PC-9 (cell line): Measurements from ENCODE around the gene GATC. TPM values are rescaled to one million over a fixed set of nuclear protein-coding genes. Genes with fewer than 3 reads are reported as not detected.
"Not testable (repeated sequence)": the region's sequence is repeated elsewhere in the genome, so short reads cannot be mapped to it uniquely, and the experiment has no call there.

Source experiments
- BruUV-seq: library from RNA; stranded (reverse); fragments of 400-500 nt; replicated peaks from 2 replicates; lab custom pipeline; 2021; lab: Mats Ljungman, UMichigan
- CTCF ChIA-PET: fragments of 300-600 bp; sonication (Branson Sonifier 250); formaldehyde crosslinking; loops from one replicate; lab custom pipeline; 2022; ENCODE audit warnings: antibody characterized with exemption; lab: Charles Lee
- POLR2A ChIA-PET: fragments of 300-600 bp; sonication (Branson Sonifier 250); formaldehyde crosslinking; loops from one replicate; lab custom pipeline; 2022; ENCODE audit warnings: antibody characterized with exemption; ENCODE audit not compliant: unreplicated experiment; lab: Charles Lee
- DNase-seq, 2 experiments: peaks; one replicate each; pipeline versions ENCODE4 v3.0.0 to v3.0.0-alpha.2; 2015 to 2022; ENCODE audit warnings: mixed read lengths in 1 of 2
- H2AFZ ChIP-seq: fragments of 200-600 bp; sonication (generic); 2 replicates; pipeline ENCODE4 v1.8.1; 2017; ENCODE audit warnings: antibody characterized with exemption
- H3F3A ChIP-seq: fragments of 200-600 bp; sonication (generic); 2 replicates; pipeline ENCODE4 v1.8.1; 2017; ENCODE audit warnings: antibody characterized with exemption, mild to moderate bottlenecking, low read depth; ENCODE audit not compliant: insufficient read depth
- H3K27ac ChIP-seq: fragments of 200-600 bp; sonication (generic); 2 replicates; pipeline ENCODE4 v1.6.1; 2016; ENCODE audit warnings: mixed run types
- H3K27me3 ChIP-seq: fragments of 200-600 bp; sonication (generic); 2 replicates; pipeline ENCODE4 v1.6.1; 2016; ENCODE audit warnings: low read depth, mixed run types; ENCODE audit not compliant: insufficient read depth
- H3K36me3 ChIP-seq: fragments of 200-600 bp; sonication (generic); 2 replicates; pipeline ENCODE4 v1.6.1; 2016; ENCODE audit warnings: low read depth, mixed run types
- H3K4me1 ChIP-seq: fragments of 200-600 bp; sonication (generic); replicated peaks from 2 replicates; pipeline ENCODE4 v1.6.1; 2016; ENCODE audit warnings: mixed run types; ENCODE audit not compliant: insufficient read depth
- H3K4me2 ChIP-seq: fragments of 200-600 bp; sonication (generic); 2 replicates; pipeline ENCODE4 v1.6.1; 2017; ENCODE audit warnings: mixed run types
- H3K4me3 ChIP-seq: fragments of 200-600 bp; sonication (generic); 2 replicates; pipeline ENCODE4 v1.6.1; 2016; ENCODE audit warnings: mixed run types
- H3K79me2 ChIP-seq: fragments of 200-600 bp; sonication (generic); 2 replicates; pipeline ENCODE4 v1.6.1; 2017; ENCODE audit warnings: low read depth, mixed run types
- H3K9me2 ChIP-seq: fragments of 200-600 bp; sonication (generic); 2 replicates; pipeline ENCODE4 v1.8.1; 2017; ENCODE audit warnings: mild to moderate bottlenecking; ENCODE audit not compliant: insufficient read depth
- H3K9me3 ChIP-seq: fragments of 200-600 bp; sonication (generic); 2 replicates; pipeline ENCODE4 v1.8.1; 2016; ENCODE audit warnings: low read depth; ENCODE audit not compliant: insufficient read depth
- H4K20me1 ChIP-seq: fragments of 200-600 bp; sonication (generic); 2 replicates; pipeline ENCODE4 v1.8.1; 2017; ENCODE audit not compliant: insufficient read depth
- CTCF ChIP-seq: fragments of 200-600 bp; sonication (generic); conservative IDR thresholded peaks from 2 replicates; pipeline ENCODE4 v1.6.1; 2017; ENCODE audit warnings: mixed run types, antibody characterized with exemption, mild to moderate bottlenecking, moderate library complexity
- EZH2 ChIP-seq: fragments of 200-600 bp; sonication (generic); IDR thresholded peaks from 2 replicates; pipeline ENCODE4 v1.8.0; 2017; ENCODE audit warnings: antibody characterized with exemption, low read depth
- intact Hi-C: fragments of 100-400 bp; cut with micrococcal nuclease; formaldehyde crosslinking; loops from one replicate; pipeline ENCODE4 v1.10.0; 2022; ENCODE audit not compliant: unreplicated experiment
- total RNA-seq: library from RNA; stranded (reverse); gene quantifications from 2 replicates; pipeline ENCODE4 v1.2.3, GENCODE V29; 2021

Gene GATC
- total RNA-seq, 1 experiment from 2014 or later = 24.3 TPM

- H3K79me2 ChIP-seq = peaks cover 75% of the 10 kb centered on the region
- POLR2A ChIA-PET = no interaction called here
- intact Hi-C loops = loop anchor here (2.0 kb wide), 1 partner anchor 219 kb away; no protein-coding TSS in a partner anchor
- no peak for DNase-seq
- H2AFZ ChIP-seq = no peak overlapping the region
- CTCF ChIA-PET = interaction anchor here (0.7 to 1.1 kb wide), 2 partner anchors 41 to 255 kb away, joined by 5 to 10 read pairs; no protein-coding TSS in a partner anchor
- no peak for TF ChIP-seq EZH2
- TF ChIP-seq CTCF = no peak
- no TSS peak for BruUV-seq
- H3K27ac ChIP-seq = no peak overlapping the region
- 0 out of 2 replicates have a peak, but pooled peaks cover 3% of the 10 kb centered on the region for H4K20me1 ChIP-seq
- peaks cover 22% of the 10 kb centered on the region; the same call in 1 of the 2 replicates for H3K36me3 ChIP-seq
- H3K4me2 ChIP-seq = peak overlapping the region; percentile 84
- peaks cover 38% of the 10 kb centered on the region; the same call in 1 of the 2 replicates for H3F3A ChIP-seq
- H3K27me3 ChIP-seq = no peaks in the 10 kb centered on the region
- H3K4me3 ChIP-seq = no peak overlapping the region
- peaks cover 17% of the 10 kb centered on the region for H3K4me1 ChIP-seq
- no peaks in the 10 kb centered on the region for H3K9me2 ChIP-seq
- no peaks in the 10 kb centered on the region for H3K9me3 ChIP-seq
Observed at GRCh38 chr12:120447992-120448391, 1.7 kb downstream of the GATC start.

GRCh38 chr12:120452524-120452923, 6.3 kb downstream of the GATC start:
- POLR2A ChIA-PET = interaction anchor here (0.6 kb wide), 1 partner anchor 899 kb away, joined by 11 read pairs; the partner anchor contains the start of gene ANAPC5
- CTCF ChIA-PET, H3K4me2 ChIP-seq, intact Hi-C loops, H3K9me3 ChIP-seq, H3K4me3 ChIP-seq, H3K27ac ChIP-seq, H3K36me3 ChIP-seq, H2AFZ ChIP-seq, H3K4me1 ChIP-seq, H3K27me3 ChIP-seq, BruUV-seq, DNase-seq, H3K9me2 ChIP-seq: not testable (repeated sequence)
- peaks cover 35% of the 10 kb centered on the region for H3K79me2 ChIP-seq
- H4K20me1 ChIP-seq = peaks cover 29% of the 10 kb centered on the region
- H3F3A ChIP-seq = peaks cover 52% of the 10 kb centered on the region; the same call in 1 of the 2 replicates

GRCh38 chr12:120453060-120453750, 7.0 kb downstream of the GATC start:
- Histone ChIP-seq H3K27me3 (no peaks in the 10 kb centered on the region), H3F3A (peaks cover 59% of the 10 kb centered on the region; the same call in 1 of the 2 replicates), H3K4me2 (no peak overlapping the region), H3K79me2 (peaks cover 29% of the 10 kb centered on the region), H3K4me3 (no peak overlapping the region), H3K9me2 (no peaks in the 10 kb centered on the region), H3K36me3 (peaks cover 10% of the 10 kb centered on the region; the same call in 1 of the 2 replicates), H3K4me1 (no peaks in the 10 kb centered on the region), H4K20me1 (peaks cover 33% of the 10 kb centered on the region), H2AFZ (no peak overlapping the region), H3K27ac (no peak overlapping the region), H3K9me3 (no peaks in the 10 kb centered on the region)
- POLR2A ChIA-PET = interaction anchor here (0.6 kb wide), 1 partner anchor 127 kb away, joined by 5 read pairs; no protein-coding TSS in a partner anchor
- no peak for DNase-seq
- no TSS peak for BruUV-seq
- CTCF ChIA-PET = no interaction called here
- intact Hi-C loops = no loop called here
- TF ChIP-seq CTCF = no peak
- no peak for TF ChIP-seq EZH2
